Urothelium cell line (cell line): ENCODE data around the gene UMODL1.

Source experiments
- DNase-seq: peaks from one replicate; pipeline ENCODE4 v3.0.0; 2011; ENCODE audit warnings: low spot score, mixed read lengths
- FAIRE-seq: peaks from 2 replicates; lab custom pipeline; 2011; peaks lifted over from hg19 to GRCh38; lab: Jason Lieb, UNC

Gene UMODL1

DNA sequence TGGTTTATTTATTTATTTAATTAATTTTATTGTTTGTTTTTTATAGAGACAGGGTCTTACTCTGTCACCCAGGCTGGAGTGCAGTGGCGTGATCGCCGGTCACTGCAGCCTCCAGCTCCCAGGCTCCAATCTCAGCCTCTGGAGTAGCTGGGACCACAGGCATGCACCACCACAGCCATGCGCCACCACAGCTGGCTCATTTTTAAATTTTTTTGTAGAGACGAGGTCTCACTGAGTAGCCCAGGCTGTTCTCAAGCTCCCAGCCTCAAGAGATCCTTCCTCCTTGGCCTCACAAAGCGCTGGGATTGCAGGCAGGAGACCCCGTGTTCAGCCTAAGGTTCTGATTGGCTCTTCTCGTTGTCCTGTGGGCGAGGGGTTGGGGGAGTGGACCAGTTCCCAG lies 22.1 kb downstream of the UMODL1 start:
- no peak for FAIRE-seq
- DNase-seq, result no peak

DNA sequence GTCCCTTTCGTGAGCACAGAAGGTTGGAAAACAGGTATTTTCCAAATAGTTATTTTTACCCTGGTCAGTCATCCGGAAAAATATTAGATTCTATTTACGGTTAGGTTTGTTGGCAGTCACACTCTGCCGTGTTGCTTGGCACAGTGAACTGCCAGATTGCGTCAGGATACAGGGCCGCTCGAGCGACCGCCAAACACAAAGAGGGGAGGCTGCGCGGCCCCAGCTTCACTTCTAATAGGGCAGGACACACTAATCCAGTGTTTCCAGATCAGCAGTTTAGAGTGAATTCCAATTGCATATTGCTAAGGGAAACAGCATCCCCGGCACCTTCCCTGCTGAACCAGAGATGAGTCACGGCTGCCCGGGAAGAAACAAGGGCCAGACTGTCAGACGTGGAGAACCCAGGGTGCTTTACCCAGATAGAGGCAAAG lies 22.9 kb downstream of the UMODL1 start:
- FAIRE-seq (no peak), DNase-seq (peak; percentile 75)

DNA sequence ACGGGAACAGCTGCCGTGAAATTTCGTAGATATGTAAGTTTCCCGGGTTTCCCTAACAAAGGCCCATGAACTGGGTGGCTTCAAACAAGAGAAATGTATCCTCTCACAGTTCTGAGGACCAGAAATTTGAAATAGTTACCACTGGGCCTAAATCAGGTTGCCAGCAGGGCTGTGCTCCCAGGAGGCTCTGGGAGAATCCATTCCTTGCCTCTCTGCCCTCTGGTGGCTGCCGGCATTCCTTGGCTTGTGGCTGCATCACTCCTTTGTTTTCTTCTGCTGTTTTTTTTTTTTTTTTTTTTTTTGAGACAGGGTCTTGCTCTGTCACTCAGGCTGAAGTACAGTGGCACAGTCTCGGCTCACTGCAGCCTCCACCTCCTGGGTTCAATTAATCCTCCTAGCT lies 23.7 kb downstream of the UMODL1 start:
- FAIRE-seq (no peak), DNase-seq (no peak)

DNA sequence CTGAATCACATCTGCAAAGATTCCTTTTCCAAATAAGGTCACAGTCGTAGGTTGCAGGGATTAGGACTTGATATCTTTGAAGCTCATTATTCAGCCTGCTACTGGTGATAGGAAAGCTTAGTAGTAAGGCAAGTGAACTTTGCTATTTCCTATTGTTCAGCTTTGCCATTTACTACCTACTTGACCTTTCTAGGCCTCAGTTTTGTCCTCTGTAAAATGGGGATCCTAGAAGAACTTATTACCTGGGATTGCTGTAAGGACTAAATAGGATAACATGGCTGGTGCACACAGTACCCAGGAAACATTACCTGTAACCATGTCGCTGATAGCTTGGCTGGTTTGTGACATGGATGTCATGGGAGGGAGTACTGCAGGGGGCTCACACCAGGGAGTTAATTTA lies 24.5 kb downstream of the UMODL1 start:
- DNase-seq (no peak), FAIRE-seq (no peak)

DNA sequence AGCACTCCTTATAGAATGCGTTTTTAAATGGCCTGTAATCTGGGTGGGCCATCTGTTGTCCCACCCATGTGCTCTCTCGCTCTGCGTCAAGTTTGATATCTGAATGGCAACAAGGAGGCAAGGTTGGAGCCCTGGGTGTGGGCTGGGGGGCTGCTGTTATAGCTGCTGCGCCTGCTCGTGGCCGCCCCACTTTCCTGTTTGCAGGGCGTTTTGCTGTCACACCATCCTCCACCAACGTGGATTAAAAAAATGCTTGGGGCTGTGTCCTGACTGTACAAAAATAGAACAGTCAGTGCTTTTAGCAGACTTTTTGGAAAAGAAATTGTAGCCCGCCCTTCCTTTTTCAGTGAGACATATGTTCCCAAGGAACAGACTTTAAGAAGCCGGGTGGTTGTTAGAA lies 25.4 kb downstream of the UMODL1 start:
- no peak for FAIRE-seq
- no peak for DNase-seq

DNA sequence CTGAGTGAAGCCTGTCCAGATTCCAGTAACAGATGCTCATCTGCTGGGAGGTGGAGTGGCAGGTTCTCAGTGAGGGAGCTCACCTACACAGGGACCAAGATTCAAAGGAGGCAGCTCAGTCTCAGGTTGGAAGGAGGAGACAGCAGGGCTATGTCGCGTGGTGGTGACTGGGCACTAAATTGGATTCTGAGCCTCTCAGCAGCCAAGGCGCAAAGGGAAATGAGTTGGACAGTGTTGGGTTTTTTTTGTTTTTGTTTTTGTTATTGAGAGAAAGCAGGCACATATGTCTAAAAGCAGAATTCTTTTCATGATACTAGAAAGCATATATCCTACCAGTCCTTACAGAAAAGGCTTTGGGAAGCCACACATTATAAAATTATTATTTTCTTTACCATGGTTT lies 26.2 kb downstream of the UMODL1 start:
- FAIRE-seq, result no peak
- no peak for DNase-seq

DNA sequence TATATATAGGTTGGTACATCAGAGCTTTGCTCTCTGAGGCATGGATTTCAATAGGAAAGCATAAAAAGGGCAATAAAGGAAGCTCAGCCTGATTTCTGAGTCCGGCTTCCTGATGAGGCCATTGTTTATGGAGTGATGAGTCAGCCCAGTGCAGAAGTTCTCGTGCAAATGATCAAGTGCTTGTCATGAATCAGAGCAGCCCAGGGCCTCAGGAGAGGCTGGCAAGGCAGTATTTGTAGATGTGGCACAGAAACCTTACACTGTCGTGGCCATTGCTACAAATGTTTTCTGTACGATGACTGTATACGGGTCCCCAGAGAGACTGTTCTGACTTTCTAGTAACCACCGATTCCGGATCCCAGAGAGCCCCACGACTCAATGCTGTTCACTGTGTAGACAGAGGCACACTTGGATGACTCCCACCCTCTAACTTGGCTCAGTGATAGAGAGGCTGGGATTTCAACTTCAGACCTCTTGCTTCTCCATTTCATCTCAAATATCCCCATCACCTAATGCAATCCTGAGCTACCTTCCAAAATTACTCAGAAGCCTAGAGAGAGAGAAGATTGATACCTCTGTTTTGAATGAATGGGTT lies 26.8 kb downstream of the UMODL1 start:
- DNase-seq, result peak; percentile 87

GRCh38 chr21:42098957-42099505 lies 27.9 kb downstream of the UMODL1 start:
- no peak for DNase-seq
- no peak for FAIRE-seq

More for the DNA sequence above, 26.8 kb downstream of the UMODL1 start:
- no peak for FAIRE-seq

DNA sequence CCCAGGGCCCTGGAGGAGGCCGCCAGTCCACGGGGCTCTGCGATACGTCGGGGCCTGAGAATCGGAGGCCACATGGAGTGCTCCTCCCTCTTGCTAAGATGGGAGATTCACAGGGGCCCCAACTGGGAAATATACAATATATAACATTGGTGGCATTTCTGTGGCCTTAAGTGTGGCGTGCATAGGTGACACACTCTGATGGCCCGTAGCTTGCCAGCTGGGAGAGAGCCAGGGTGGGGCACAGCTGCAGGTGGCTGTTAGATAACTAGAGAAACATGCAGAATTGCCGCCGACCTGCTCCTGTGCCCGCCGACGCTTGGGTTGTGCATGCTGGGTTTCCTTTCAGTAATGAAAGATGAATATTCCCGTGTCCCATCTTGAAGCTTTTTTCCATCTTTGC lies 30.1 kb downstream of the UMODL1 start:
- no peak for DNase-seq
- no peak for FAIRE-seq

GRCh38 chr21:42102076-42102475 lies 31.0 kb downstream of the UMODL1 start:
- DNase-seq (peak; percentile 46), FAIRE-seq (no peak)

DNA sequence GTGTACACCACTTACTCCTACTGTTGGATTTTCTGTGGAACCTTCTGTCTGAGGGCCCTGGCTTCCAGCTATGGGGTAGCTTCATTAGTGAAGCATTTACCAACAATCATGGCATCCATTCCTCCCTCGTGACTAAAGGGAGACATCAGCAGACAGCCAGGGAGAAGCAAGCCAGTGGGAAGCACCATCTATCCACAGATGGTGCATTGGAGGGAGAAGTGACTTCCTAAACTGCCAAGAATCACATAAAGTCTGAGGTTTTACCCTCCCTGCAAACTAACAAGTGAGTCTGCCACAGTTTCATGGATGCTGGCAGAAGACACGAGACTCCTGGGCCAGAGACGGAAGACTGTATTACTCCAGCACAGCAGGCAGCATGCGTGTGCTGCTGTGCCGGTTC lies 31.4 kb downstream of the UMODL1 start:
- DNase-seq, result no peak
- no peak for FAIRE-seq

DNA sequence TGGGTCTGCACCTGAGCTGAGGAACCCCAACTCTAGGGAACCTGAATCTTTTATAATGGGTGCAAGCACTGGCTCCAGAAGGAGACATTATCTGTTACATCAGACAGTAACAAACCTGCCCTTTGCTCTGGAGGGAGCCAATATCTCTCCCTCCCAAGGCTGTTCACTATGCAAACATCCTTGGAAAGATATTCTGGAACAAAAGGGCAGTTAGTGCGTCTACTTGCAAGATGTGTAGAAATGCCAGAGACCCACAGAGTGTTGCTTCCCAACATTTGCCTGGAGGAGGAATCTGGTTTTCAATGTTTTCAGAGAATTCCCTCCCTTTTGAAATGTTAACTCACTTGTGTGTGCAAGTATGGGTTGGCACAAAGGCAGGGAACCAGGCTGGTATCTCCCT lies 31.9 kb downstream of the UMODL1 start:
- no peak for DNase-seq
- FAIRE-seq, result no peak

DNA sequence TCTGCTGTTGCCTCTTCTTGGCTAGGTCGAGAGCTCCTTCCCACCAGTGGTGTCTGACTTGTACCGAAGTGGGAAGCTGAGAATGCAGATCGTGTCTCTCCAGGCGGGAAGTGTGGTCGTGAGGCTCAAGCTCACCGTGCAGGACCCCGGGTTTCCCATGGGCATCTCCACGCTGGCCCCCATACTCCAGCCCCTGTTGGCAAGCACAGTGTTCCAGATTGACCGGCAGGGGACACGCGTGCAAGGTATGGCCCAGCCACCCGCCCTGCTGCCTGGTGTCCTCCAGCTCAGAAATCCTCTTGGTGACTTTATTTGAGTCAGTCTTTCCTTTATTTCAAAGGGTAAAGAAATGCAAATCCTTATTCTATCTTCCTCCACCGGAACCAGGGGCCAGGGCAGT lies 32.7 kb downstream of the UMODL1 start:
- DNase-seq, result no peak
- FAIRE-seq, result no peak

DNA sequence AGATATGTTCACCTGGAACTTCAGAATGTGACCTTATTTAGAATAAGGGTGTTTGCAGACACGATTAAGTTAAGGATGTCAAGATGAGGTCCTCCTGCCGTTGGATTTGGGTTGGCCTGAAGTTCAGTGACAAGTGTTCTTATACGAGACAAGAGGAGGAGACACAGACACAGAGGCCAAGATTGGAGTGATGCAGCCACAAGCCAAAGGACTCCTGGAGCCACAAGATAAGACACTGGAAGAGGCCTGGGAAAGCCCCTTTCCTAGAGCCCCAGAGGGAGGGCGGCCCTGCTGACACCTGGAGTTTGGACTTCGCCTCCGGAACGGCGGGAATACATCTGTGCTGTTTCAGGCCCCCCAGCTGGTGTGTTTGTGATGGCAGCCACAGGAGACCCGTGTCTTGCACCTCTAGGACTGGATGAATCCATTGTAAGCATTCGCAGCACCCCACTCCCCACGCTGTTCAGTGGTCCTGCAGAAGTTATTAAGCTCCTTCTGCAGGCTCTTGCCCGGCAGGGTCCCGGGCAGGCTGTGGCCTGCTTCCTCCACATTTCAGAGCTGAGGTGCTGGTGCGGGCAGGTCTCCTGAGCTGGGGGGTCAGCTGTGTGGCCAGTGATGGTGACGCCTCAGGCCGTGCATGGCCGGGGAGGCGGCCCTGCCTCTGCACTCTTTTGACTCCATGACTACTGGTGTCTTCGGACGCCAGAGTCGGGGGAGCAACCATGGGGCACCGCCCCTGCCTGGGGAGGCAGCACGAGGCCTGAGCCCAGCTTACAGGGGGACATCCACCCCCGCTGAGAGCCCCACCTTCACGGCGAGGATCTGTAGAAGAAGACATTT lies 34.6 kb downstream of the UMODL1 start:
- DNase-seq (no peak), FAIRE-seq (no peak)

DNA sequence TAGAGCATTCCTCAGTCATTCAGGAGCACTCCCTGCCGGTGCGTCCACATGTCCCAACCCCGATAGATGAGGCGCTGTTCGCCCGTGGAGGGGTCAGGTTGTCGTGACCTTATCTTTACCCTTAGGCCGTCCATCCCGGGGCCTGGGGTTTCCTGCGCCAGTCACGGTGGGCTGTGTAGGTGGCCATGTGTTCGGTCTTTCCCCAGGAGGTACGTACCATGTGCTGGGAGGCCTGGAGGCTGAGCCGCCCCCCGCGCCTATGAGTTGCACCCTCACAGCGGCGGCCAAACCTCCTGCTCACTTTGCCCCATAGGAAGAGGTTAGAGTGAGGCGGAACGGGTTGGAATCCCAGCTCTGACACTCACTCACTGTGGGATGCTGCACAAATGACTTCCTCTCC lies 35.3 kb downstream of the UMODL1 start:
- FAIRE-seq (no peak), DNase-seq (no peak)

GRCh38 chr21:42107177-42107880 lies 36.2 kb downstream of the UMODL1 start:
- DNase-seq (no peak), FAIRE-seq (no peak)

DNA sequence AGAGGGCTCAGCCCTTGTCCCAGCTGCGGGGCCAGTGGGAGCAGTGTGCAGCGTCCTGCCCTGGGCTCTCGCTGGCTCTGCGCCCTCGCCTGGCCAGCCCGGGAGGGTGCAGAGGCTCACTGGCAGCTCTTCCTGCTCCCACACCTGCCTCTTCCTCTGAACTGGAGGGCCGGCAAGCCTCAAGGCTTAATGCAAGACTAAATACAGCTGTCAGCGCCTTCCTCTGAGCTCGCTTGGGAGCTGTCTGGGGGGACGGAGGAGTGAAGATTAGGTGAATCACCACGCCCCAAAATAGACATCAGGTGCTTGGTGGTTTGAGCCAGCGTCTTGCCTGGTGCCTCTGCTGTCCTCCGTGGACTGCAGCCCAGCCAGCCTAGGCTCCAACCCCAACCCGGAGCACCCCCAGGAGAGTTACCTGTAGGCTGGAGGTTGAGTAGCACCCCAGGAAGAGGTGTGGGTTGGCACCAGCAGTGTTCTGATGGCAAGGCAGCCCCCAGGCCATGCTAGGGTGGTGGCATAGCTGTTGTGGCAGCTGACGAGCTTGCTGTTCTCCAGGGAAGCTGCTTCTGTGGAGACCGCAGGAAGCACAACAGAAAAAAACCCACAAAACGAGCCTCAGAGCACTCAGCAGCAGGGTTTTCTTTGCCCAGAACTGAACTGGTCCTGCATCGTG lies 36.9 kb downstream of the UMODL1 start:
- FAIRE-seq, result peak; percentile 37
- DNase-seq, result peak; percentile 85

DNA sequence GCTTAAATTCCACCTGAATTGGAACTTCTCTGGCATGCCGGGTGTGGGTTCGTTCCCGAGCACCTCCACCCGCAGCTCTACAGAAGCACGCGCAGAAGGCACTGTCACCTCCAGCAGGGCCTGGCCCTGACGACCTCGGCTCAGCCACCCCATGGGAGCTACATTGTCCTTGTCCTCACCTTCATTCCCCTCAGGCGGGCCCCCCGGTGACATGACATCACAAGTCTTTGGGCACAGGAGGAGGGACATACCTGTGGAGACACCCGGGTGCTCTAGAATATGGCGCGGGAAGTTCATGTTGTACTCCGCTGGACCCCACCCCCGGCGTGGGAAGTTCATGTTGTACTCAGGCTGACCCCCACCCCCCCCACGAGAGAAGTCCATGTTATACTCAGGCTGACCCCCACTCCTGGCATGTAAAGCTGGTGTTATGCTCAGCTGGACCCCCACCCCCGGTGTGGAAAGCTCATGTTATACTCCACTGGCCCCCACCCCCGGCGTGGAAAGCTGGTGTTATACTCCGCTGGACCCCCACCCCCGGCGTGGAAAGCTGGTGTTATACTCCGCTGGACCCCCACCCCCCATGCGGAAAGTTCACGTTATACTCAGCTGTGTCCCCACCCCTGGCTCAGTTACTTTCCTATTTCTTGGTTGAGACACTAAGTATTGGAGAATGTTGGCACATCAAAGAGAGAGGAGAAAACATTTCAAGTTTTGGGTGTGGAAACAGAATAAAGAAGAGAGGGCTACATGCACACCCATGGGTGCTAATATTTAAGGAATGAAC lies 37.6 kb downstream of the UMODL1 start:
- DNase-seq (no peak), FAIRE-seq (no peak)

DNA sequence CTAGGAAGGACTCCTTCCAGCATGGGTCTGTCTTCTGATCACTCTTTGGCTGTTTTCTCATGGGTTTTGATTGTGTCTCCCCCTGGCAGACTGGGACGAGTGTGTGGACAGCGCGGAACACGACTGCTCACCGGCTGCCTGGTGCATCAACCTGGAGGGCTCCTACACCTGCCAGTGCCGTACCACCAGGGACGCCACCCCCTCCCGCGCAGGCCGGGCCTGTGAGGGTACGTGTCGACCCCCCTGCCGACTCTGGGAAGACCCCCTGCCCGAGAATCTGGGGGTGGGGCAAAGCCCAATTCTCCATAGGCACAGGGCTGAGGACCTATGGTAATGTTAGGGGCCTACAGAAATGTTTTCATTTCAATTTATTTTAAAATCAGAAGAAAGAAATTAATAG lies 38.4 kb downstream of the UMODL1 start:
- FAIRE-seq, result no peak
- DNase-seq, result no peak

- DNase-seq (no peak), FAIRE-seq (no peak)
Measured at GRCh38 chr21:42109873-42110525, 38.9 kb downstream of the UMODL1 start.
